Effector memory CD4-positive, alpha-beta T cell (primary cell): ENCODE data around the gene SP140.
A peak's percentile ranks its signal among the peaks of the same experiment; 100 is the strongest.

ENCODE experiments used
- DNase-seq, 3 donors: peaks; one replicate each; pipeline ENCODE4 v3.0.0-alpha.2; 2020
- H3K27ac ChIP-seq: 2 replicates; pipeline ENCODE4 v1.7.0; 2013; ENCODE audit warnings: mild to moderate bottlenecking, low read length, moderate library complexity; ENCODE audit not compliant: insufficient read depth, poor library complexity, severe bottlenecking
- H3K27me3 ChIP-seq: replicated peaks from 2 replicates; pipeline ENCODE4 v1.7.0; 2013; ENCODE audit warnings: mild to moderate bottlenecking, low read length; ENCODE audit not compliant: insufficient read depth, control insufficient read depth, poor library complexity, severe bottlenecking
- H3K36me3 ChIP-seq: 2 replicates; pipeline ENCODE4 v1.7.0; 2013; ENCODE audit warnings: mild to moderate bottlenecking, low read length, moderate library complexity; ENCODE audit not compliant: control insufficient read depth, insufficient read depth
- H3K4me1 ChIP-seq: 2 replicates; pipeline ENCODE4 v1.7.0; 2013; ENCODE audit warnings: low read length, mild to moderate bottlenecking; ENCODE audit not compliant: control insufficient read depth, insufficient read depth, poor library complexity, severe bottlenecking
- H3K4me3 ChIP-seq: 2 replicates; pipeline ENCODE4 v1.7.0; 2013; ENCODE audit warnings: low read length, low read depth, mild to moderate bottlenecking; ENCODE audit not compliant: insufficient read depth, poor library complexity, severe bottlenecking
- H3K9me3 ChIP-seq: 2 replicates; pipeline ENCODE4 v1.7.0; 2013; ENCODE audit warnings: mild to moderate bottlenecking, low read length, moderate library complexity; ENCODE audit not compliant: control insufficient read depth

SP140 gene

DNA sequence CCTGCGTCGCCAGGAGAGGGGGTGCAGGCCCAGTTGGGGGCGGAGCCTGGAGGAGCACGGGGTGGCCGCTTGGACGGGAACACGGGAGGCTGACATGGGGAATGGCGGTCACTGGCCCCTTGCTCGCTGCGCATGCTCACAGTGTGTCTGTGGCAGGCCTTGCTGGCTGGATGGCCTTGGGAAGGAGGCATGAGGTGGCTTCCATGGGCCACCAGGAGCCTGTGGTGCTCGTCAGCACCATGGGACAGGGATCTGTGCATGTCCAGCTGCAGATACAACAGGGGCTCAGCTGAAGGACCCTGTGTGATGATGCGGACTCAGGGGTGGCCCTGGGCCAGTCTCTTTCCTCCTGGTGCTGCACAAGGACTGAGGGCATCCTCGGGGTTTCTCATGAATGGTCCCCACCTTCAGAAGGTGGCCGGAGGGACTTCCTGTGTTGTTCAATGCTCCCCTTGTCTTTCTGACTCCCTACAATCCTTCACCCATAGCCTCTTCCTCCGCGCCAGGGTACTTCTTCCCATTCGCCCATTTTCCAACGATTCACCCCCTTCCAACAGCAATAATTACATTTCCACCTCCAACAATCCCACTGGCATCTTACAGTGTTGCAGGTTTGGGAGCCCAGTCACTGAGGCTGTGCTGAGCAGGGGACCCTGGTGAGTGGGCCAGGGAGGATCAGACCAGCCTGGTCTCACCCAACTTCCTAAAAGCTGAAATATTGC is 98.0 kb downstream of the SP140 start:
- no peak overlapping the region for H3K4me3 ChIP-seq
- H3K4me1 ChIP-seq, result peaks cover 36% of the 10 kb centered on the region
- H3K36me3 ChIP-seq, result no peaks in the 10 kb centered on the region
- no peak overlapping the region for H3K27ac ChIP-seq
- no peaks in the 10 kb centered on the region for H3K9me3 ChIP-seq
- DNase-seq, result no peak
- no peaks in the 10 kb centered on the region for H3K27me3 ChIP-seq

- Histone ChIP-seq H3K9me3 (no peaks in the 10 kb centered on the region), H3K4me1 (peaks cover 37% of the 10 kb centered on the region), H3K27ac (no peak overlapping the region), H3K36me3 (no peaks in the 10 kb centered on the region), H3K27me3 (no peaks in the 10 kb centered on the region), H3K4me3 (no peak overlapping the region)
- no peak for DNase-seq
Observed at GRCh38 chr2:230324503-230324902, 99.0 kb downstream of the SP140 start.

GRCh38 chr2:230325316-230326243 is 100.0 kb downstream of the SP140 start:
- H3K9me3 ChIP-seq, result no peaks in the 10 kb centered on the region
- H3K36me3 ChIP-seq, result no peaks in the 10 kb centered on the region
- DNase-seq, result no peak
- no peak overlapping the region for H3K27ac ChIP-seq
- H3K27me3 ChIP-seq, result no peaks in the 10 kb centered on the region
- H3K4me1 ChIP-seq, result peaks cover 33% of the 10 kb centered on the region
- H3K4me3 ChIP-seq, result no peak overlapping the region

DNA sequence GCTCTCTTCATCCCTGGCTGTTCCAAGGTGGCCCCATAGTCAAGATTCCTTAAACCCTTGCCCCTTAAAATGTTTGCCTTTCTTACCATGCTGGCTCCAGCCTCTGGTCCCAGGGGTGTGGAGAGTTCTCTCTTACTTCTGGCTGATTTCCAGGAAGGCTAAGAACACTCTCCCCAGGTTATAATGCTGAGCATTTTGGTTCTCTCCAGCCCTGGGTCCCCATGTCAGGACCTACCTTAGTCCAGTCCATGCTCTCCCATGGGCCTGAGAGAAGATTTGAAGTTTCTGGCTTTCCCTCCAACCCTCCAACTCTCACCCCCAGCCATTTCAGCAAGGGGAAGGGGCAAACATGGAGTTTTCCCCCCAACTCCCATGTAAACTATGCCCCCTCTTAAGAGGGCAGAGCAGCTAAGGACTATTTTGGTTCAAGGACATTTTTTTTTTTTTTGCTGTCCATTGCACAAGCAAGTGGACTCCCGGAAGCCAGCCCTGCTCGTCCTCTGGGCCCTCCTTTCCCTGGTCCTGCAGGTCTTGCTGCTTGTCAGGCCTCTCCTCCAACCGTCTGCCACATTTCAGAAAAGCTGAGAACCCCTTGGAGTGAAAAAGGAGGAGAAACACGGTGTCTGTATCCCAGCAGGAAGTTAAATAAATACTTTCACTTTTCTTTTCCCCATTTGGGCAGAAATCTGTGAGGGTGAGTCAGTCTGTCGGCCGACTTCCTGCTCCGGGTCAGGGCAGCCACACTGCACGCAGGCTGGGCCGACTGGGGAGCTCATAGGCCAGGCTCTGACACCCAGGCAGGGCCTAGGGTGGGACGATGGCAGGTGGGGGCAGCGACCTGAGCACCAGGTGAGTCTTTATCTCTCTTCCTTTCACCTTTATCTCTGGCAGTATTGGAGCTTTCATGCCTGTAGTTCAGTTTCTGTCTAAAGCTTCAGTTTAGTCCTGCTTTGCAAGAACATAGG is 101.2 kb downstream of the SP140 start, which contains the start of gene SP140L:
Gene SP140L (plus strand): TSS at position 741 of the 965 bp plus-strand sequence. CDS start 77 bp downstream, at position 818.
- H3K4me3 ChIP-seq, result peak within 1 kb of the TSS; percentile 71
- no peaks in the 10 kb centered on the region for H3K36me3 ChIP-seq
- peaks cover 28% of the 10 kb centered on the region for H3K4me1 ChIP-seq

GRCh38 chr2:230327418-230328154 is 102.0 kb downstream of the SP140 start:
- Histone ChIP-seq H3K4me1 (peaks cover 25% of the 10 kb centered on the region), H3K9me3 (no peaks in the 10 kb centered on the region), H3K4me3 (peak overlapping the region; percentile 71), H3K27ac (peak overlapping the region; percentile 83), H3K27me3 (no peaks in the 10 kb centered on the region), H3K36me3 (no peaks in the 10 kb centered on the region)
- no peak for DNase-seq

More for the DNA sequence above, 101.2 kb downstream of the SP140 start, which contains the start of gene SP140L:
- DNase-seq, result peak; percentile 67 to 71 (median 70)
- no peaks in the 10 kb centered on the region for H3K27me3 ChIP-seq
- H3K9me3 ChIP-seq, result no peaks in the 10 kb centered on the region
- H3K27ac ChIP-seq, result peak within 1 kb of the TSS; percentile 83

GRCh38 chr2:230328155-230328458 is 102.6 kb downstream of the SP140 start:
- Histone ChIP-seq H3K9me3 (no peaks in the 10 kb centered on the region), H3K27ac (peak overlapping the region; percentile 83), H3K36me3 (no peaks in the 10 kb centered on the region), H3K4me1 (peaks cover 25% of the 10 kb centered on the region), H3K4me3 (peak overlapping the region; percentile 71), H3K27me3 (no peaks in the 10 kb centered on the region)
- DNase-seq, result no peak

DNA sequence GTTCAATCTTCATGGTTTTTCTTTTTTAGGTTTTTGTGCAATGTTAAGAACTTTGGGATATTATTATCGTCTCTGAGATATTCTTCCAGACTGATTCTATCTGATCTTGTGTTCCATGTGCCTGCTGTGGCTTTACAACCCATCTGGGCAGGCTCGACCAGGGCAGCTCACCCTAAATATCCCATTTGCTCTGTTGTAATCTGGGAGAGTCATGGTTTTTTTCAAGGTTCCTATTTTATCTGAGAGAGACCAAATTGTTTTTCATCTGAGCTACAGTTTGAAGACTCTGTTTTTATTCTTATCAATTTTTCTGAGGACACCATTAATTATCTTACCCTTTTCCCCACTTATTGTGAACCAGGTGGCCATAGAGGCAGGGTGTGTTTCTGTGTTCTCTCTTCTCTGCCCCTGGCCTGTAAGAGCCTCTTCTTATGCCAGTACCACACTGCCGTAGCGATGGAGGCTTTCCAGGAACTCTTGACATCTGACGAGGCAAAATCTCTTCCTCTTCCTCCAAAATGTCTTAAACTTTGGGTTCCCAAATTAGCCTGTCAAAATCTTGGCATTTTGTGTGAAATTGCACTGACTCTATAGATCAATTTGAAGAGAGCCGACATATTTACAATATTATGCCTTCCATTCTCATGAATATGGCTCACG is 104.5 kb downstream of the SP140 start:
- peaks cover 31% of the 10 kb centered on the region for H3K4me1 ChIP-seq
- no peaks in the 10 kb centered on the region for H3K9me3 ChIP-seq
- H3K36me3 ChIP-seq, result no peaks in the 10 kb centered on the region
- no peak for DNase-seq
- H3K4me3 ChIP-seq, result no peak overlapping the region
- H3K27ac ChIP-seq, result no peak overlapping the region
- H3K27me3 ChIP-seq, result no peaks in the 10 kb centered on the region

DNA sequence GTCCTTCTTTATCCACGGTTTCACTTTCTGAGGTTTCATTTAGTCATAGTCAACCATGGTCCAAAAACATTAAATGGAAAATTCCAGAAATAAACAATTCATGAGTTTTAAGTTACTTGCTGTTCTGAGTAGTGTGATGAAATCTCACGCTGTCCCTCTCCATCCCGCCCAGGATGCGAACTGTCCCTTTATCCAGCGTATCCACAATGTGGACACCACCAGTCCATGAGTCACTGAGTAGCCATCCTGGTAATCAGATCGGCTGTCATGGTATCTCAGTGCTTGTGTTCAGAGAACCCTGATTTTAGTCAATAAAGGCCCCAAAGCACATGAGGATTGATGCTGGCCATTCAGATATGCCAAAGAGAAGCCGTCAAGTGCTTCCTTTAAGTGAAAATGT is 105.2 kb downstream of the SP140 start:
- no peak for DNase-seq
- Histone ChIP-seq H3K36me3 (no peaks in the 10 kb centered on the region), H3K4me1 (peaks cover 33% of the 10 kb centered on the region), H3K27ac (no peak overlapping the region), H3K4me3 (no peak overlapping the region), H3K9me3 (no peaks in the 10 kb centered on the region), H3K27me3 (no peaks in the 10 kb centered on the region)

- Histone ChIP-seq H3K36me3 (no peaks in the 10 kb centered on the region), H3K27me3 (no peaks in the 10 kb centered on the region), H3K27ac (peak overlapping the region; percentile 38), H3K4me3 (no peak overlapping the region), H3K4me1 (peaks cover 22% of the 10 kb centered on the region), H3K9me3 (no peaks in the 10 kb centered on the region)
- DNase-seq, result no peak
Observed at GRCh38 chr2:230335461-230335863, 109.9 kb downstream of the SP140 start.
